ENCODE measurements around the gene SEC14L6.

GRCh38 chr22:30507670-30508069, 38.9 kb downstream of the SEC14L6 start:
- TF ChIP-seq ZNF274 (IDR thresholded peaks at IDR 0.05; ENCODE audit: low read depth, low read length) (no peak), SUZ12 (IDR thresholded peaks at IDR 0.05; ENCODE audit: extremely low read depth, insufficient read depth, insufficient read length) (no peak)

All from NT2/D1 (cell line).